ENCODE results near the gene LRRC1.

LRRC1 gene

GRCh38 chr6:53786832-53787231, 8.0 kb upstream of the LRRC1 start:
- no peak for ATAC-seq
- no peak for TF ChIP-seq CSRNP3 (CRISPR knock-in tag; IDR thresholded peaks at IDR 0.05)
- no peak for TF ChIP-seq BACH2 (CRISPR knock-in tag; IDR thresholded peaks at IDR 0.05; ENCODE audit: borderline replicate concordance)
- TF ChIP-seq ISL1 (CRISPR knock-in tag; IDR thresholded peaks at IDR 0.05), result no peak

GRCh38 chr6:53790886-53791285, 3.9 kb upstream of the LRRC1 start:
- ATAC-seq, result no peak

GRCh38 chr6:53792016-53792415, 2.8 kb upstream of the LRRC1 start:
- no peak for TF ChIP-seq BACH2 (CRISPR knock-in tag; IDR thresholded peaks at IDR 0.05; ENCODE audit: borderline replicate concordance)
- no peak for TF ChIP-seq ZFP30 (CRISPR knock-in tag; IDR thresholded peaks at IDR 0.05)
- no peak for TF ChIP-seq ZNF565 (CRISPR knock-in tag; conservative IDR thresholded peaks at IDR 0.05; ENCODE audit: low read depth)
- TF ChIP-seq ZC3H10 (CRISPR knock-in tag; IDR thresholded peaks at IDR 0.05), result no peak
- no peak for TF ChIP-seq TCF4 (CRISPR knock-in tag; IDR thresholded peaks at IDR 0.05; ENCODE audit: borderline replicate concordance)

More at GRCh38 chr6:53790886-53791285, 3.9 kb upstream of the LRRC1 start:
- TF ChIP-seq ZNF70 (CRISPR knock-in tag; IDR thresholded peaks at IDR 0.05) (no peak), BACH2 (CRISPR knock-in tag; IDR thresholded peaks at IDR 0.05; ENCODE audit: borderline replicate concordance) (no peak), ZC3H10 (CRISPR knock-in tag; IDR thresholded peaks at IDR 0.05) (no peak), ZFP3 (CRISPR knock-in tag; IDR thresholded peaks at IDR 0.05) (no peak), ZNF565 (CRISPR knock-in tag; conservative IDR thresholded peaks at IDR 0.05; ENCODE audit: low read depth) (no peak), ESRRG (CRISPR knock-in tag; IDR thresholded peaks at IDR 0.05) (no peak), PATZ1 (CRISPR knock-in tag; IDR thresholded peaks at IDR 0.05; ENCODE audit: borderline replicate concordance) (no peak), CSRNP3 (CRISPR knock-in tag; IDR thresholded peaks at IDR 0.05) (no peak), ZFP30 (CRISPR knock-in tag; IDR thresholded peaks at IDR 0.05) (no peak), POU6F1 (CRISPR knock-in tag; IDR thresholded peaks at IDR 0.05; ENCODE audit: borderline replicate concordance, low read depth) (no peak), GLIS3 (CRISPR knock-in tag; IDR thresholded peaks at IDR 0.05) (no peak), RARB (CRISPR knock-in tag; IDR thresholded peaks at IDR 0.05) (no peak), TOX (CRISPR knock-in tag; IDR thresholded peaks at IDR 0.05; ENCODE audit: borderline replicate concordance) (no peak), ZNF8 (CRISPR knock-in tag; IDR thresholded peaks at IDR 0.05) (no peak), TCF4 (CRISPR knock-in tag; IDR thresholded peaks at IDR 0.05; ENCODE audit: borderline replicate concordance) (no peak), CSDC2 (CRISPR knock-in tag; IDR thresholded peaks at IDR 0.05) (no peak)

GRCh38 chr6:53792973-53793317, 1.9 kb upstream of the LRRC1 start:
- no peak for ATAC-seq
- TF ChIP-seq GLIS3 (CRISPR knock-in tag; IDR thresholded peaks at IDR 0.05), result no peak
- TF ChIP-seq CSRNP3 (CRISPR knock-in tag; IDR thresholded peaks at IDR 0.05), result no peak
- no peak for TF ChIP-seq ZNF565 (CRISPR knock-in tag; conservative IDR thresholded peaks at IDR 0.05; ENCODE audit: low read depth)
- TF ChIP-seq ZFP30 (CRISPR knock-in tag; IDR thresholded peaks at IDR 0.05), result no peak

More at GRCh38 chr6:53792016-53792415, 2.8 kb upstream of the LRRC1 start:
- ATAC-seq, result no peak
